Measurements from ENCODE around the gene NRL.

DNA sequence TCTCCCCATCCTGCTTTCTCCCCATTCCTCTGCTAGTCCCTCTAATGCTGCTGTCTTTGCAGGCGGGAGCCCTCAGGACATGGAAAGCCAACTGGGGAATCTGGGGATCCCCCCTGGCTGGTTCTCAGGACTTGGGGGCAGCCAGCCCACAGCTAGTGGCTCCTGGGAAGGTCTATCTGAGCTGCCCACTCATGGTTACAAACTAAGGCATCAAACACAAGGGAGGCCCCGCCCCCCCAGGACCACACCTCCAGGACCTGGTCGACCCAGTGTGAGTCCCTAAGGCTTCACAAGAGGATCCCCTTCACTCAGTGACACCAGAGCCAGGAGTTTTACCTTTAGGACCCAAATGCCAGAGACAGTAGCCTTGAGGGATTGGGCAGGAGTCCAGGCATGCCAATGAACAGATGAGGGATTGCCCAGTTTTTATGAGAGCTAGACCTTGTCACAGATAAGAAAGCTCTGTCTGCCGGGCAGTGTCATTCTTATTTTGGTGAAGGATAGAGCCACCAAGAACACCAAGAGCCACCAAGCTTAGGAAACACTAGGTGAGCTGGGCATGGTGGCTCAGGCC, 51.4 kb downstream of the NRL start:
- TF ChIP-seq, protein P1, sequence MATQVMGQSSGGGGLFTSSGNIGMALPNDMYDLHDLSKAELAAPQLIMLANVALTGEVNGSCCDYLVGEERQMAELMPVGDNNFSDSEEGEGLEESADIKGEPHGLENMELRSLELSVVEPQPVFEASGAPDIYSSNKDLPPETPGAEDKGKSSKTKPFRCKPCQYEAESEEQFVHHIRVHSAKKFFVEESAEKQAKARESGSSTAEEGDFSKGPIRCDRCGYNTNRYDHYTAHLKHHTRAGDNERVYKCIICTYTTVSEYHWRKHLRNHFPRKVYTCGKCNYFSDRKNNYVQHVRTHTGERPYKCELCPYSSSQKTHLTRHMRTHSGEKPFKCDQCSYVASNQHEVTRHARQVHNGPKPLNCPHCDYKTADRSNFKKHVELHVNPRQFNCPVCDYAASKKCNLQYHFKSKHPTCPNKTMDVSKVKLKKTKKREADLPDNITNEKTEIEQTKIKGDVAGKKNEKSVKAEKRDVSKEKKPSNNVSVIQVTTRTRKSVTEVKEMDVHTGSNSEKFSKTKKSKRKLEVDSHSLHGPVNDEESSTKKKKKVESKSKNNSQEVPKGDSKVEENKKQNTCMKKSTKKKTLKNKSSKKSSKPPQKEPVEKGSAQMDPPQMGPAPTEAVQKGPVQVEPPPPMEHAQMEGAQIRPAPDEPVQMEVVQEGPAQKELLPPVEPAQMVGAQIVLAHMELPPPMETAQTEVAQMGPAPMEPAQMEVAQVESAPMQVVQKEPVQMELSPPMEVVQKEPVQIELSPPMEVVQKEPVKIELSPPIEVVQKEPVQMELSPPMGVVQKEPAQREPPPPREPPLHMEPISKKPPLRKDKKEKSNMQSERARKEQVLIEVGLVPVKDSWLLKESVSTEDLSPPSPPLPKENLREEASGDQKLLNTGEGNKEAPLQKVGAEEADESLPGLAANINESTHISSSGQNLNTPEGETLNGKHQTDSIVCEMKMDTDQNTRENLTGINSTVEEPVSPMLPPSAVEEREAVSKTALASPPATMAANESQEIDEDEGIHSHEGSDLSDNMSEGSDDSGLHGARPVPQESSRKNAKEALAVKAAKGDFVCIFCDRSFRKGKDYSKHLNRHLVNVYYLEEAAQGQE (IDR thresholded peaks at IDR 0.05): no peak
- TF ChIP-seq, protein P2, sequence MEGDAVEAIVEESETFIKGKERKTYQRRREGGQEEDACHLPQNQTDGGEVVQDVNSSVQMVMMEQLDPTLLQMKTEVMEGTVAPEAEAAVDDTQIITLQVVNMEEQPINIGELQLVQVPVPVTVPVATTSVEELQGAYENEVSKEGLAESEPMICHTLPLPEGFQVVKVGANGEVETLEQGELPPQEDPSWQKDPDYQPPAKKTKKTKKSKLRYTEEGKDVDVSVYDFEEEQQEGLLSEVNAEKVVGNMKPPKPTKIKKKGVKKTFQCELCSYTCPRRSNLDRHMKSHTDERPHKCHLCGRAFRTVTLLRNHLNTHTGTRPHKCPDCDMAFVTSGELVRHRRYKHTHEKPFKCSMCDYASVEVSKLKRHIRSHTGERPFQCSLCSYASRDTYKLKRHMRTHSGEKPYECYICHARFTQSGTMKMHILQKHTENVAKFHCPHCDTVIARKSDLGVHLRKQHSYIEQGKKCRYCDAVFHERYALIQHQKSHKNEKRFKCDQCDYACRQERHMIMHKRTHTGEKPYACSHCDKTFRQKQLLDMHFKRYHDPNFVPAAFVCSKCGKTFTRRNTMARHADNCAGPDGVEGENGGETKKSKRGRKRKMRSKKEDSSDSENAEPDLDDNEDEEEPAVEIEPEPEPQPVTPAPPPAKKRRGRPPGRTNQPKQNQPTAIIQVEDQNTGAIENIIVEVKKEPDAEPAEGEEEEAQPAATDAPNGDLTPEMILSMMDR (IDR thresholded peaks at IDR 0.05; ENCODE audit: low read depth, low read length, missing input control): no peak
- TF ChIP-seq RAD21 (IDR thresholded peaks at IDR 0.05): no peak
- no peak for TF ChIP-seq NR2F2 (IDR thresholded peaks at IDR 0.05)
- TF ChIP-seq GABPA (IDR thresholded peaks at IDR 0.05 in 1 of 2, conservative IDR thresholded peaks at IDR 0.05 in 1 of 2): no peak
- TF ChIP-seq, protein P3, sequence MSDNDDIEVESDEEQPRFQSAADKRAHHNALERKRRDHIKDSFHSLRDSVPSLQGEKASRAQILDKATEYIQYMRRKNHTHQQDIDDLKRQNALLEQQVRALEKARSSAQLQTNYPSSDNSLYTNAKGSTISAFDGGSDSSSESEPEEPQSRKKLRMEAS (IDR thresholded peaks at IDR 0.05): no peak
